ENCODE results near the gene PDCD1.

Gene PDCD1

GRCh38 chr2:241860184-241861078 lies 1.7 kb upstream of the PDCD1 start:
- no peak for DNase-seq (ENCODE audit: low spot score in 2 of 2)
- Histone ChIP-seq H3K36me3 (replicated peaks) (no peaks in the 10 kb centered on the region), H3K4me1 (no peaks in the 10 kb centered on the region), H3K9me3 (no peaks in the 10 kb centered on the region), H3K4me3 (no peak overlapping the region), H3K27me3 (ENCODE audit: low read depth) (peaks cover 2% of the 10 kb centered on the region; the same call in 1 of the 2 replicates)
- in situ Hi-C loops (cut with MboI; ENCODE audit: low sequenced_read_pairs): no loop called here

GRCh38 chr2:241859436-241860183 lies 916 bp upstream of the PDCD1 start:
- Histone ChIP-seq H3K4me3 (no peak overlapping the region), H3K27me3 (ENCODE audit: low read depth) (peaks cover 2% of the 10 kb centered on the region; the same call in 1 of the 2 replicates), H3K36me3 (replicated peaks) (no peaks in the 10 kb centered on the region), H3K9me3 (no peaks in the 10 kb centered on the region), H3K4me1 (no peaks in the 10 kb centered on the region)
- in situ Hi-C loops (cut with MboI; ENCODE audit: low sequenced_read_pairs): no loop called here
- DNase-seq (ENCODE audit: low spot score in 2 of 2): no peak

GRCh38 chr2:241859017-241859435 lies 332 bp upstream of the PDCD1 start:
- in situ Hi-C loops (cut with MboI; ENCODE audit: low sequenced_read_pairs): no loop called here
- Histone ChIP-seq H3K9me3 (no peaks in the 10 kb centered on the region), H3K27me3 (ENCODE audit: low read depth) (no peaks in the 10 kb centered on the region; the same call in 1 of the 2 replicates), H3K4me1 (no peaks in the 10 kb centered on the region), H3K4me3 (no peak overlapping the region), H3K36me3 (replicated peaks) (no peaks in the 10 kb centered on the region)
- DNase-seq (ENCODE audit: low spot score in 2 of 2): no peak

- in situ Hi-C loops (cut with MboI; ENCODE audit: low sequenced_read_pairs): no loop called here
- Histone ChIP-seq H3K4me3 (no peak overlapping the region), H3K9me3 (no peaks in the 10 kb centered on the region), H3K36me3 (replicated peaks) (no peaks in the 10 kb centered on the region), H3K4me1 (no peaks in the 10 kb centered on the region), H3K27me3 (ENCODE audit: low read depth) (no peaks in the 10 kb centered on the region)
- no peak for DNase-seq (ENCODE audit: low spot score in 2 of 2)
These were observed 1.0 kb downstream of the PDCD1 start for GRCh38 chr2:241857572-241858121.

- in situ Hi-C loops (cut with MboI; ENCODE audit: low sequenced_read_pairs): no loop called here
- no peaks in the 10 kb centered on the region for H3K27me3 ChIP-seq (ENCODE audit: low read depth)
- H3K4me3 ChIP-seq: no peak overlapping the region
- H3K4me1 ChIP-seq: no peaks in the 10 kb centered on the region
- H3K36me3 ChIP-seq (replicated peaks): no peaks in the 10 kb centered on the region
- no peak for DNase-seq (ENCODE audit: low spot score in 2 of 2)
- no peaks in the 10 kb centered on the region for H3K9me3 ChIP-seq
These were observed 1.6 kb downstream of the PDCD1 start for GRCh38 chr2:241857041-241857541.

GRCh38 chr2:241855888-241856422 lies 2.7 kb downstream of the PDCD1 start:
- in situ Hi-C loops (cut with MboI; ENCODE audit: low sequenced_read_pairs): no loop called here
- no peak for DNase-seq (ENCODE audit: low spot score in 2 of 2)
- no peaks in the 10 kb centered on the region for H3K9me3 ChIP-seq
- H3K27me3 ChIP-seq (ENCODE audit: low read depth): no peaks in the 10 kb centered on the region
- no peak overlapping the region for H3K4me3 ChIP-seq
- no peaks in the 10 kb centered on the region for H3K36me3 ChIP-seq (replicated peaks)
- no peaks in the 10 kb centered on the region for H3K4me1 ChIP-seq

GRCh38 chr2:241855245-241855887 lies 3.3 kb downstream of the PDCD1 start:
- no peak for DNase-seq (ENCODE audit: low spot score in 2 of 2)
- Histone ChIP-seq H3K9me3 (no peaks in the 10 kb centered on the region), H3K4me1 (no peaks in the 10 kb centered on the region), H3K27me3 (ENCODE audit: low read depth) (no peaks in the 10 kb centered on the region), H3K4me3 (no peak overlapping the region), H3K36me3 (replicated peaks) (no peaks in the 10 kb centered on the region)
- in situ Hi-C loops (cut with MboI; ENCODE audit: low sequenced_read_pairs): no loop called here

- Histone ChIP-seq H3K4me1 (no peaks in the 10 kb centered on the region), H3K27me3 (ENCODE audit: low read depth) (no peaks in the 10 kb centered on the region), H3K36me3 (replicated peaks) (no peaks in the 10 kb centered on the region), H3K4me3 (no peak overlapping the region), H3K9me3 (no peaks in the 10 kb centered on the region)
- DNase-seq (ENCODE audit: low spot score in 2 of 2): no peak
- in situ Hi-C loops (cut with MboI; ENCODE audit: low sequenced_read_pairs): no loop called here
These were observed 4.1 kb downstream of the PDCD1 start for GRCh38 chr2:241854342-241855244.

- Histone ChIP-seq H3K9me3 (no peaks in the 10 kb centered on the region), H3K36me3 (replicated peaks) (no peaks in the 10 kb centered on the region), H3K4me1 (no peaks in the 10 kb centered on the region), H3K27me3 (ENCODE audit: low read depth) (no peaks in the 10 kb centered on the region), H3K4me3 (no peak overlapping the region)
- in situ Hi-C loops (cut with MboI; ENCODE audit: low sequenced_read_pairs): no loop called here
- peak in 1 of 2 experiments; percentile 7 for DNase-seq (ENCODE audit: low spot score in 2 of 2)
These were observed 4.9 kb downstream of the PDCD1 start for GRCh38 chr2:241853651-241854341.

GRCh38 chr2:241852981-241853631 lies 5.6 kb downstream of the PDCD1 start:
- no peak for DNase-seq (ENCODE audit: low spot score in 2 of 2)
- Histone ChIP-seq H3K36me3 (replicated peaks) (no peaks in the 10 kb centered on the region), H3K4me3 (no peak overlapping the region), H3K9me3 (no peaks in the 10 kb centered on the region), H3K4me1 (no peaks in the 10 kb centered on the region), H3K27me3 (ENCODE audit: low read depth) (no peaks in the 10 kb centered on the region)
- in situ Hi-C loops (cut with MboI; ENCODE audit: low sequenced_read_pairs): no loop called here

GRCh38 chr2:241852116-241852980 lies 6.3 kb downstream of the PDCD1 start:
- Histone ChIP-seq H3K36me3 (replicated peaks) (no peaks in the 10 kb centered on the region), H3K4me1 (no peaks in the 10 kb centered on the region), H3K9me3 (no peaks in the 10 kb centered on the region), H3K4me3 (no peak overlapping the region), H3K27me3 (ENCODE audit: low read depth) (no peaks in the 10 kb centered on the region)
- in situ Hi-C loops (cut with MboI; ENCODE audit: low sequenced_read_pairs): no loop called here
- no peak for DNase-seq (ENCODE audit: low spot score in 2 of 2)

Data from HAP-1 (cell line).